Dorsolateral prefrontal cortex (tissue), 118 donors: ENCODE results near the gene KNSTRN. TPM values are rescaled to one million over a fixed set of nuclear protein-coding genes. Genes with fewer than 3 reads are reported as not detected.

Experiments
- total RNA-seq, 120 experiments: library from RNA; stranded (reverse); gene quantifications; one replicate each; pipeline versions ENCODE4 v1.2.3 to v1.2.4, GENCODE V29; 2022

KNSTRN gene
- total RNA-seq, 120 experiments from 2014 or later, result 11.7 to 44.5 (median 19.1) TPM

Other genes with a start within 250 kb of the KNSTRN start
- gene BUB1B, start 221.7 kb upstream of the KNSTRN start, total RNA-seq, result 1 to 10 TPM in 86 of 120 experiments, under 1 TPM in 27, not detected in 7; 0.13 to 8.5 (median 1.8) TPM
- gene PAK6, start 143.7 kb upstream of the KNSTRN start, total RNA-seq, result 10 to 100 TPM in 119 of 120 experiments, 1 to 10 TPM in 1; 8.3 to 67.8 (median 34.1) TPM
- gene ANKRD63, start 99.7 kb upstream of the KNSTRN start, total RNA-seq, result 1 to 10 TPM in 106 of 120 experiments, under 1 TPM in 11, not detected in 3; 0.48 to 4.9 (median 2.0) TPM
- 10 to 100 TPM; 10.2 to 52.4 (median 21.2) TPM for gene PLCB2, start 74.8 kb upstream of the KNSTRN start, total RNA-seq
- gene INAFM2, start 59.0 kb upstream of the KNSTRN start, total RNA-seq, result 10 to 100 TPM; 15.6 to 46.5 (median 29.8) TPM
- gene CCDC9B, start 41.8 kb upstream of the KNSTRN start, total RNA-seq, result 10 to 100 TPM in 114 of 120 experiments, 1 to 10 TPM in 6; 7.1 to 37.9 (median 17.3) TPM
- gene PHGR1, start 31.7 kb upstream of the KNSTRN start, total RNA-seq, result not detected
- 10 to 100 TPM; 11.5 to 58.0 (median 37.6) TPM for gene DISP2, start 24.5 kb upstream of the KNSTRN start, total RNA-seq
- 100 to 1,000 TPM in 22 of 120 experiments, 10 to 100 TPM in 98; 64.9 to 126 (median 91.0) TPM for gene IVD, start 23.1 kb downstream of the KNSTRN start, total RNA-seq
- gene BAHD1, start 58.2 kb downstream of the KNSTRN start, total RNA-seq, result 10 to 100 TPM; 16.2 to 33.8 (median 21.3) TPM
- gene CHST14, start 88.3 kb downstream of the KNSTRN start, total RNA-seq, result 1 to 10 TPM; 2.2 to 8.4 (median 3.9) TPM
- gene CCDC32, start 182.3 kb downstream of the KNSTRN start, total RNA-seq, result 10 to 100 TPM; 15.7 to 49.5 (median 30.0) TPM
- 10 to 100 TPM in 59 of 120 experiments, 1 to 10 TPM in 61; 5.5 to 15.5 (median 10.0) TPM for gene RPUSD2, start 186.6 kb downstream of the KNSTRN start, total RNA-seq
- 1 to 10 TPM in 13 of 120 experiments, under 1 TPM in 95, not detected in 12; 0.04 to 2.4 (median 0.44) TPM for gene KNL1, start 211.5 kb downstream of the KNSTRN start, total RNA-seq